ENCODE results near the gene BBLN.

The BBLN gene

DNA sequence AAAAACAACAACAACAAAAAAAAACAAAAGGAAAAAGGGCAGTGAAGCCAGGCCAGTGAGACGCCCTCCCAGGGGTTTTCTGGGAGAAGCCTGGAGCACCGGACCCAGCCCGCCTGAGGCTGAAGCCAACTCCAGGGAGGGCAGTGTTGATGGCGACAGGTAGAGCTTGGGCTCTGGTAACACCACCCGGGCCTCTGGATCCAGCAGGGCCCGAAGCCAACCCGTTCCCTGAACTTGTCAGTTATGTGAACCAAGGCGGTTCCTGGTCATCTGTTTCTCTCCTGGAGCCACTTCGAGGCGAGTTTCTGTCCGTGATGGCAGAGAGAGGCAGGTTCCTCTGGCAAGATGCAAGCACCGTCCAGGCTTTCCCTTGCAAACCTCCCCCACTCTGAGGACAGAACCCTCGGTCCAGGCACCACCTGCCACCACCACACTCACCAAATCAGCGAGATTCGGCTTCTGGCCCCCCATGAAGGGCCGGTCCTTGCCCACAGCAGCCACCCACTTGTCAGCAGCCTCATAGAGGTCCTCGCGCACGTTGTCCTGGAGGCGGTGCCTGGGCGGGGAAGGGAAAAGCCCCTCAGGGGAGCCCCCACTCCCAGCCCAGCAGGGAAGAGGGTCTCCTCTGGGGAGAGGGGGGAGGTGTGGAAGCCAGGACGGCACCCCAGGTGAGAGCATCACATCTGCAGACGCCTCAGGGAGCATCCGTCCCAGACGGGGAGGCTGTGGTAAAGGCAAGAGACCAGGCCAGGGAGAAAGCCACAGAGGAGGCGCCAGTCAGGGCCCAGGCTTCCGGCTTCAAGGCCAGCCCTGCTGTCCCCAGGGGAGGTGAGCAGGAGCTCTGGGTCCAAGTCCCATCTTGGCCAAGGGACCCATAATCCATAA lies 37.9 kb upstream of the BBLN start:
- TF ChIP-seq ZNF384 (IDR thresholded peaks at IDR 0.05): no peak
- no peak for TF ChIP-seq ELF4 (IDR thresholded peaks at IDR 0.05)
- no peak for TF ChIP-seq TARDBP (IDR thresholded peaks at IDR 0.05)
- TF ChIP-seq ARNT (IDR thresholded peaks at IDR 0.05): no peak
- ChIA-PET POLR2A (no interaction called here), CTCF (no interaction called here)
- no peak for DNase-seq (ENCODE audit: extremely low spot score)

DNA sequence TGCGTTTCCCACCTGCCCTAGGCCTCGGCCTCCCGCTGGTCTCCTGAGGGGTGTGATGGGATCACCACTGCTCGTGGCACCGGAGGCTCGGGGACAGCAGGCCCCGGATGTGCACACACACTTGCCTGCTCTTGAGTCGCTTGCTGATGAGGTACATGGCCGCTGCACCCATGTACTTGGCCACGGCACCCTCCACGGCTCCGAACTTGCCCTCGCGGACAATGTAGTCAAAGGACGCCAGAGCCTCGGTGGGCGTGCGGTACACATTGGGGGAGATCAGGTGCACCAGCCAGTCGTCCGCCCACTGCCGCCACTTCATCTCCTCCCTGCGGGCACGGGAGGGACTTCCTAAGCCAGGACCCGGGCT lies 37.3 kb upstream of the BBLN start:
- ChIA-PET CTCF (no interaction called here), POLR2A (no interaction called here)
- TF ChIP-seq LEF1 (IDR thresholded peaks at IDR 0.05; ENCODE audit: borderline replicate concordance): no peak
- no peak for TF ChIP-seq L3MBTL2 (conservative IDR thresholded peaks at IDR 0.05)
- TF ChIP-seq CTBP1 (IDR thresholded peaks at IDR 0.05; ENCODE audit: borderline replicate concordance): no peak
- no peak for TF ChIP-seq HDGF (IDR thresholded peaks at IDR 0.05; ENCODE audit: borderline replicate concordance)
- no peak for TF ChIP-seq FOXK2 (IDR thresholded peaks at IDR 0.05)
- TF ChIP-seq NFRKB (IDR thresholded peaks at IDR 0.05): no peak
- no peak for TF ChIP-seq SUZ12 (IDR thresholded peaks at IDR 0.05)
- no peak for TF ChIP-seq BHLHE40 (IDR thresholded peaks at IDR 0.05; ENCODE audit: borderline replicate concordance)
- no peak for TF ChIP-seq ZNF384 (IDR thresholded peaks at IDR 0.05)
- TF ChIP-seq, protein P1, sequence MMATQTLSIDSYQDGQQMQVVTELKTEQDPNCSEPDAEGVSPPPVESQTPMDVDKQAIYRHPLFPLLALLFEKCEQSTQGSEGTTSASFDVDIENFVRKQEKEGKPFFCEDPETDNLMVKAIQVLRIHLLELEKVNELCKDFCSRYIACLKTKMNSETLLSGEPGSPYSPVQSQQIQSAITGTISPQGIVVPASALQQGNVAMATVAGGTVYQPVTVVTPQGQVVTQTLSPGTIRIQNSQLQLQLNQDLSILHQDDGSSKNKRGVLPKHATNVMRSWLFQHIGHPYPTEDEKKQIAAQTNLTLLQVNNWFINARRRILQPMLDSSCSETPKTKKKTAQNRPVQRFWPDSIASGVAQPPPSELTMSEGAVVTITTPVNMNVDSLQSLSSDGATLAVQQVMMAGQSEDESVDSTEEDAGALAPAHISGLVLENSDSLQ (IDR thresholded peaks at IDR 0.05): no peak
- no peak for DNase-seq (ENCODE audit: extremely low spot score)

GRCh38 chr9:128123451-128124080 lies 36.5 kb upstream of the BBLN start:
- TF ChIP-seq ELF4 (IDR thresholded peaks at IDR 0.05): no peak
- DNase-seq (ENCODE audit: extremely low spot score): no peak
- ChIA-PET POLR2A (no interaction called here), CTCF (interaction anchor here (1.2 kb wide), 1 partner anchor 13 kb away, joined by 4 read pairs; no protein-coding TSS in a partner anchor)

DNA sequence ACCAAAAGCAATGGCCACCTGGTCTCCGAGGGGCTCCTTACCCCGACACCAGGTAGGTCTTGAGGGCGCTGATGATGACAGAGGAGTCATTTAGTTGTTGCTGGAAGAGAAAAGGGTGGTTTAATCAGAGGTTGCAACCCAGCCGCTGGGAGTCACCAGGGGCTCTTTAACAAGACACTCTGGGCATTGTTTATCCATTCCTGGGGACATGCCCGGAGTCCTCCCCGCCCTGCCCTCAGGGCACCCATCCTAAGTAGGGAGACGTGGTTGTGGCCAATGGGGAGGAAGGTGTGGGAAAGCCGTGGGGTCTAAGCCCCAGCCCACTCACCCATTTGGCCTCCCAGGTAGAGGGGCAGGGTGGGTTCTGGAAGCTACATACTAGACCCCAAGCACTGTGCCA lies 35.6 kb upstream of the BBLN start:
- CTCF ChIA-PET: interaction anchor here (0.6 to 1.5 kb wide), 12 partner anchors 8 to 185 kb away, joined by 3 to 9 read pairs (median 3); no protein-coding TSS in a partner anchor
- POLR2A ChIA-PET: interaction anchor here (1.1 to 2.2 kb wide), 2 partner anchors 35 to 58 kb away, joined by 3 to 10 read pairs; partner anchors contain the start of gene NAIF1
- TF ChIP-seq ELF4 (IDR thresholded peaks at IDR 0.05) (no peak), HDGF (IDR thresholded peaks at IDR 0.05; ENCODE audit: borderline replicate concordance) (0 out of 2 replicates have a peak, but pooled peaks have one; percentile 7)
- DNase-seq (ENCODE audit: extremely low spot score): no peak

- POLR2A ChIA-PET: interaction anchor here (1.1 to 2.2 kb wide), 2 partner anchors 34 to 58 kb away, joined by 3 to 10 read pairs; partner anchors contain the start of gene NAIF1
- CTCF ChIA-PET: interaction anchor here (0.6 to 1.7 kb wide), 15 partner anchors 7 to 185 kb away, joined by 3 to 11 read pairs (median 3); no protein-coding TSS in a partner anchor
- TF ChIP-seq TARDBP (IDR thresholded peaks at IDR 0.05) (no peak), FOXM1 (IDR thresholded peaks at IDR 0.05; ENCODE audit: borderline replicate concordance) (no peak), ELF4 (IDR thresholded peaks at IDR 0.05) (no peak), BHLHE40 (IDR thresholded peaks at IDR 0.05; ENCODE audit: borderline replicate concordance) (no peak), FOXK2 (IDR thresholded peaks at IDR 0.05) (no peak), FOXA1 (IDR thresholded peaks at IDR 0.05) (no peak)
- TF ChIP-seq, protein P1 (IDR thresholded peaks at IDR 0.05): no peak
- DNase-seq (ENCODE audit: extremely low spot score): peak; percentile 55
These were observed 35.0 kb upstream of the BBLN start for GRCh38 chr9:128124873-128125579.

- POLR2A ChIA-PET: interaction anchor here (0.7 to 2.2 kb wide), 3 partner anchors 34 to 65 kb away, joined by 3 to 10 read pairs (median 3); partner anchors contain the start of gene NAIF1
- DNase-seq (ENCODE audit: extremely low spot score): no peak
These were observed 34.3 kb upstream of the BBLN start for GRCh38 chr9:128125580-128126354.

More at GRCh38 chr9:128125580-128126354, 34.3 kb upstream of the BBLN start:
- no peak for TF ChIP-seq TARDBP (IDR thresholded peaks at IDR 0.05)
- TF ChIP-seq LEF1 (IDR thresholded peaks at IDR 0.05; ENCODE audit: borderline replicate concordance): no peak
- TF ChIP-seq FOXA1 (IDR thresholded peaks at IDR 0.05): no peak
- TF ChIP-seq ELF4 (IDR thresholded peaks at IDR 0.05): no peak
- TF ChIP-seq L3MBTL2 (conservative IDR thresholded peaks at IDR 0.05): no peak
- TF ChIP-seq FOXK2 (IDR thresholded peaks at IDR 0.05): no peak
- no peak for TF ChIP-seq NFRKB (IDR thresholded peaks at IDR 0.05)
- TF ChIP-seq SUZ12 (IDR thresholded peaks at IDR 0.05): no peak
- TF ChIP-seq BHLHE40 (IDR thresholded peaks at IDR 0.05; ENCODE audit: borderline replicate concordance): no peak
- no peak for TF ChIP-seq FOXM1 (IDR thresholded peaks at IDR 0.05; ENCODE audit: borderline replicate concordance)
- no peak for TF ChIP-seq CTBP1 (IDR thresholded peaks at IDR 0.05; ENCODE audit: borderline replicate concordance)
- TF ChIP-seq ARNT (IDR thresholded peaks at IDR 0.05): no peak
- TF ChIP-seq, protein P1 (IDR thresholded peaks at IDR 0.05): no peak
- TF ChIP-seq SP1 (IDR thresholded peaks at IDR 0.05): no peak
- TF ChIP-seq ZNF384 (IDR thresholded peaks at IDR 0.05): no peak
- TF ChIP-seq HDGF (IDR thresholded peaks at IDR 0.05; ENCODE audit: borderline replicate concordance): no peak
- CTCF ChIA-PET: interaction anchor here (1.0 to 1.7 kb wide), 9 partner anchors 7 to 129 kb away, joined by 3 to 11 read pairs (median 3); no protein-coding TSS in a partner anchor
